Activated CD4-positive, CD25-positive, alpha-beta regulatory T cell (primary cell): ENCODE measurements around the gene ACSL6.

ENCODE experiments used
- DNase-seq, 4 experiments: peaks; one replicate each; lab custom pipeline; 2025; lab: John Stamatoyannopoulos, UW

ACSL6 gene

DNA sequence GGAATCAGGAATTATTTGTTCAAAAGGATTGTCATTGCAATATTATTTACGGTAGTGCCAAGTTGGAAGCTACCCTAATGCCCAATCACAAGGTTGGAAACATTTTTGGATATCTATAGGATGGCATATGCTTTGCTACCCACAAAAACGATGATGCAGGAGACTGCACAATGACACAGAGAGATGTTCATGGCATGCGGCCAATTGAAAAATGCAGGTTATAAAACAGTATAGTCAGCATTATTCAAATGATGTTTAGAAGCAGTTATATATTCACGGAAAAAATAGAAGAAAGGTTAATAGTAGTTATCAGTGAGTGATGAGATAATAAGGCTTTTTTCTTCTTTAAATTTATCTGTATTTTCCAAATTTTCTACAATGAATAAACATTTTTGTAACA lies 5.9 kb upstream of the ACSL6 start:
- no peak for DNase-seq

DNA sequence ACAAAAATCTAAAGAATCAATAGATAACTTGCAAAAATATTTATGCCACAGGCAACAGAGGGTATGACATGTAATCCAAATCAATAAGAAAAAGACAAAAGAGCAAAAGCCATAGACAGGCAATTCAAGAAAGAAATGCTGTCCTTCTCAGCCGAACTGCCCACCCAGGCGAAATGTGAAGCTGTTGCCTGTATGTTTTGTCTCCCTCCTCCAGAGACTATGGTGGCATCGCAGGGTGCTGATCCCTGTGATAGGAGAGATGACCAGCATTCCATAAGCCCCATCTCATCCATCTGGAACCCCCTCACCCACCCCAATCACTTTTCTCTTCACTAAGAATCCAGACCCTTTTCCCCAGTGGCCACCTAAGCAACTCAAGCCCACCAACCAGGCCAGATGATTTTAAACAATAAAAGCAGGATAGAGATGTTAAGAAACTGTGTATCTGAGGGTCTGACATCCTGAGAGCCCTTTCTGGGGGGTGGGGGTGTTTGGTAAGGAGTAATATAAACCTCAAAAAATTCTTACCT lies 5.3 kb upstream of the ACSL6 start:
- no peak for DNase-seq

DNA sequence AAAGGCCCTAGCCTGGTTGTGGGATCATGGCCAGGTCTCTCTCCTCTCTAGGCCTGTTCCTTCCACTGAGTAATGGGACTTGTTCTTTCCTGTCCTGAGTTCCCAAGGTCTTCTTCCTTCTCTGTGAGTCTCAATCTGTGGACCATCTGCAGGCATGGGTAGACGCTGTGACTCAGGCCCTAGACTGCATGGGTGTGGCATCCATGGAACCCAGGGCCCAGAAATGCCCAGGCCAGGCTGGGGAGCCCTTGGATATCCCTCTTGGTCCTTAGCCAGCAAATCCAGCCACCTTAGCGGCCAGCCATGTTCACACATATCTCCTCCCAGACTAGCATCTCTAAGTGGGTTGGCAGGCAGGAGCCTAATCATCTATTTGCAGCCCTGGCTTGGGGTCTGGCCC lies 2.3 kb upstream of the ACSL6 start:
- no peak for DNase-seq

DNA sequence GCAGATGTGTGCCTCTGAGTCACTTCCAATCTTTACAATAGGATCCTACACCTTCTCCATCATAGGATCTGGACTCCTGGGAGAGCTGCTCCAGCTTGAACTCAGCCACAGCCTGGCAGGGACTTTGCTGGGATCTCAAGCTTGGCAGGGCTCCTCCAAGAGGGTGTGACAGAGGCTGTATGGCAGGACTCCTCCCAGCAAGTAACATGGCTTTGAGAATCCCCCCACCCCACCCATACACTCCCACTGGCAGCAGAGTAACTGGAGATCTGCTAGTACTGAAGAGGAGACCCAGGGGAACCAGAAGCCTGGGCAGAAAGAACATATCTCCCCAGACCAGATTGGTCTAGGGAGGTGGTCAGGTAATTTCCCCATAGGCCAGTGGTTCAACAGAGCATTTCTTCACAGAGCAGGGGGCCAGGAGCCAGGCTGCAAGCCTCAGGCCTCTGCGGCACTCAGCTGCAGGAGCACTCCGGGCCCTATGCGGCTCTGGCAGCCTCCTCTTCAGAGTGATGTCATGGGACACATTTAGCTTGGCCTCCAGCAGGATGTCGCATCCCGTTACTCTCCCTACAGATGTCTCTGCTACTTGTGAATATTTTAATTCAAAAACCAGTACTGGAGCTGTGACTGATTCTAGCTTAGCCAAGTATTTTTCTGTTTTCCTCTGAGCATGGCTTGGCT lies 1.7 kb upstream of the ACSL6 start:
- no peak for DNase-seq

DNA sequence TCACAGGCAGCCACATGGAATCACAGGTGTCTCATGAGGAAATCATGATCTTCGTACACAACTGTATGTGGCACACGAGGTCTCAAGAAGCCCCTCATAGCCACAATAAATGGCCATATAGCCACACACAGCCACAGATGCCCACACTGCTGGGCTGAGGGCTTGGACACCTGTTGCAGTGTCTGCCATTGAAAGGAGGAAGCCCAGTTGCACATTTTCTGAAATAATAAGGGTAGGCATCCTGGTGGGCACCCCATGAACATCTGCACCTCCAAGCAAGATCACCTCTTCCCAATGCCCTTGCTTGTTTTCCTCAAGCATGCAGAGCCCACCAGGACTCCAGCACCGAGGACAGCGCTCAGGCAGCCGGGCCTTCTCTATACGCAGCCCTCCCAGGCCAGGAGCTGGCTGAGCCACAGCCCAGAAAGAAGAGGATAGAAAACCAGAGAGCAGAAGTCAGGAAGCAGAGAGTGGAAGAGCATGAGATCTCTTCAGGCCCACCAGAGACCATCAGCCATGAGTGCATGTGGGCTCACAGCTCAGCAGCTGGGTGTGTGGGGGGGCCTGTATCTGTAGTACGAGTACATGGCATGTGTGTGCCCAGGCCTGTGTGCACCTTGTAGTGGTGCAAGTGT lies 1.0 kb upstream of the ACSL6 start:
- DNase-seq = no peak

DNA sequence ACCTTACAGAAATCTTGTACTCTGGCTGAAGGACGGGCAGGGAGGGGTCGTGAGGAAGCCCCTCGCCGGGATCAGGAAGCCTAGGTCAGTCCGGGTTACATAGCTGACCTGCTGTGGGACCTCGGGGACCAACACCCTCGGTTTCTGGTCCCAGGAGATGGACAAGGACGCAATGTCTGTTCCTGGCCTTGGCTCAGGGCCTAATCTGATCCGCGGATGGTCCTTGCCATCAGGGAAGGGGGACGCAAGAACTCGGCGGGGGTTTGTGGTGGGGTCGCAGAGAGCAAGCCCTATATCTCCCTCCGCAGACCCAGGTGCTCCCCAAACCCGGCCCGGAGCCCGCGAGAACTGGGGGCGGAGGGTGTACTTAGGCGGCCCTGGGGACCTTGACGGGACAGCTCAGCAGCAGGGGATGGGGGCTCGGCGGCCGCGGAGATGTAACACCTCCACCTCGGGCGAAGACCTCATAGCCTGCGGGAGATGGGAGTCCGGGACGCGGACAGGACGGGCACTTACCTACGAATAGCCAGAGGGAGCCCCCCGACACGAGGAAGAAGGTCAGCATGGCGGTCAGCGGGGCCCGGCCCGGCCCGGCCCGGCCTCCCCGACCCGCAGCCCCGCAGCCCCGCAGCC lies 353 bp downstream of the ACSL6 start:
- DNase-seq = no peak

DNA sequence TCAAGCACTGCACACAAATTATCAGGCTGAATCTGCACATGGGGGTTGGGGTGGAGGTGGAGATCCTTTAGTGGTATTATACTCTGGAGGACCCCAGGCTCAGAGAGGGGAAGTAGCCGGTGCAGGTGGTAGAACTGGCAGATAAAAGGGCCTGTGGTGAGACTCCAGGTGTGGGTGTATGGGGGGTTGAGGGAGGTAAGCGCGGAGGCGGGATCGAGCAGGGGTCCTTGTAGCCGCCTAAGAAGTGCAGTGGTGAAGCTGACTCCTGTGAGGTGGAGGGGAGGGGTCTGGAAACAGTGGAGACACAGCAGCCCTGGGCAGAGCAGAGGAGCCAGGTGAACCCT lies 841 bp downstream of the ACSL6 start:
- no peak for DNase-seq

DNA sequence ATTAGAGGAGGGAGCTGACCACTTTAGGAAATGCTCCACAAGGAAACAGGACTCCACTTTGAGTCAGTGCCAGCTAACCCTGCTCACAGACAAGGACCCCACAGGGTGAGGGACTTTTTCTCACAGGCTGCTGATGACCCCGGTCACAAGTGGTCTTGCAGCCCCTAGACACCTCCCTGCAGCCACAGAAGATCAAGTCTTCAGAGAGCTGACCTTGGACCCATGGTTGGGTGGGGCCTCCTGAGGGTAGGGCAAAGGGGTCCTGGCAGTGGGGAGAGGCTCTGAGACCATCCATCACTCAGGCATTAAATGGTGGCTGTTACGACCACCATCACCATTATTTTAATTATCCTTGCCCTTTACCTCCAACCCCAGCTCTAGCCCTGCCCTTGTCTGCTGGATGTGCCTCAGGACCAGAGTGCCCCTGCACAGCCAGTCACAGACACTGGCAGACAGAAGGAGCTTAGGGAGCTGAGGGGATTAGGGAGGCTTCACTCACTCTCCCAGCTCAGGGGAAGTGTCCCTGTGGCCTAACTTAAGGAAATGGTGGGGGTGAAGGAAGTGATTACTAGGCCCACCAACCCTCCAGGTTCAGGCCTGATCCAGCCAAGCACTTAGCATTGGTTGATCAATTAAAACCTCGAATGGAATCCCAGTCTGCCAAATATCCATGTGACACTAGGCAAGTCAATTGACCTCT lies 1.6 kb downstream of the ACSL6 start:
- no peak for DNase-seq

DNA sequence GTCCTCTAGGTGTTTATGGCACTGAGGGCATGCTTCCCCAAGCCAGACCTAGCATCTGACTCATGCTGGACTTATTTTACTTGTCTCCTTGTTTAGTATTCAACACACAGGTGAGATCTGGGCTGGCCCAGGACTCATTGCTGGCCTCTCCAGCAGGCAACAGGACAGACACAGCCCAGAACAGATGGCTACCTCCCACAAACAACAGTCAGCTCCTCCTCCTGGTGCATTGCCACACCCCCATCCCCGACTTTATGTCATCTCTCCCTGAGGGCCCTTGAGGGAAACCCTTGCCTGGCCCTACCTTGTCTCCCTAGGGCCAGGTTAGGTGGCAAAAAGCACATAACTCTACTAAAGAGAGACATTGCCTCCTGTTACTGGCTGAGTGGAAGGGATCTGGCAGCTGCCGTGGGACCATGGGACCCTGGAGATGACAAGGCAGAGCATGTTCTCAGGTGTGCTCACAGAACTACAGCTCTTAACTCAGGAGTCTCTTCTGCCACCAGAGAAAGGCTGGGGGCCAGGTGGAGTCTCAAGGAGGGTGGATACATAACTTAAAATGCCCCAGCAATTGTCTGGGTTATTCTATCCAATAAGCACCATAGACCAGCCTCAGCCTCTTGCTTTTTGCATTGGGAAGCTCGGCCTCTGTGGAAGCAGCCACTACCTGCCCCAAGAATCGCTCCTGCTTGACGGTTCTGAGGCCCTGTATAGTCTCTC lies 2.3 kb downstream of the ACSL6 start:
- no peak for DNase-seq

DNA sequence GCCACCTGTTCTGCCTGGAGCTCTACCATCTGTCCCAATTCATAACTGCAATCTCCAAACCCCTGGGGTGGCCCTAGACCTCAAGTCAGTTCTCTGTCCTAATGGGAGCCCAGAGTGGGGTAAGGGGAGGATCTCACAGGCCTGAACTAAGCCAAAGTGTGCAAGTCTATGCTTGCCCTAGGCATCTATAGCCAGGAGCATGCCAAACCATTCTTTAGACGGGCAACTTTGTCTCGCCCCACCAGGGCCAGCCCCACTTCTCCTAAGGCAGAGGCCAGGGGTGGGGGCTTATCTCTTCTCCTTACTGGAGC lies 3.3 kb downstream of the ACSL6 start:
- DNase-seq = no peak

DNA sequence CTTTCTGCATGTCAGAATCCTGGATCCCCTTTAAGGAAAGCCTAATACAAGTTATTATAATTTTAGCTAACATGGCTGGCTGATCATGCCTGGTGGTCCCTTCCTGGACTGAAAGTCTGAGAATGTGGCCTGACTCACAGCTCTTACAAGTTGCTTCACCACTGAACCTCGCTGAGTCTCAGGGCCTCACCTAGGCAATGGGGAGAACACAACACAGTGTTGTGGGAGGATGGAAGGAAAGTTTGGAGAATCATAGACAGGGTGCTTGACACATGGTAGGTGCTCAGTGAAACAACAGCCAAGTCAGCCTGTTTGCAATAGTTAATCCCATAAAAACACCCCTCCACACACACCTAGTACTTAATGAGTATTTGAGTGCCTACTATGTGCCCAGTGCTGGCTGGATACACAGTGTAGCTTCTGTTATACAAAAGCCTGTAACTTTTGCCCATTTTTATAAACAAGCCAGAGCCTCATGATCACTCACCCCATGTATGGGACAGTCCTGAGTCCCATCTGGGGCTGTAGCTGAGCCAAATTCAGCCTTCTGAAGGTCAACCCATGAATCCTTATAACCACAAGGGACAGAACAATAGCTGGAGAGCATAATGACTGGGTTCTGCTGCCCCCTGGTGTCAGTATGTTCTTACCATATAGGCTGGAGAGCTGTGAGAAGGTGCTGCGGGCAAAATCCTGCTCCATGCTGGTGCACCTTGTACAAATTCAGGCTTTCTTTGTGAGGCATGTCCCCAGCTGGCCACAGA lies 3.9 kb downstream of the ACSL6 start:
- peak; percentile 37 to 50 (median 48) for DNase-seq

DNA sequence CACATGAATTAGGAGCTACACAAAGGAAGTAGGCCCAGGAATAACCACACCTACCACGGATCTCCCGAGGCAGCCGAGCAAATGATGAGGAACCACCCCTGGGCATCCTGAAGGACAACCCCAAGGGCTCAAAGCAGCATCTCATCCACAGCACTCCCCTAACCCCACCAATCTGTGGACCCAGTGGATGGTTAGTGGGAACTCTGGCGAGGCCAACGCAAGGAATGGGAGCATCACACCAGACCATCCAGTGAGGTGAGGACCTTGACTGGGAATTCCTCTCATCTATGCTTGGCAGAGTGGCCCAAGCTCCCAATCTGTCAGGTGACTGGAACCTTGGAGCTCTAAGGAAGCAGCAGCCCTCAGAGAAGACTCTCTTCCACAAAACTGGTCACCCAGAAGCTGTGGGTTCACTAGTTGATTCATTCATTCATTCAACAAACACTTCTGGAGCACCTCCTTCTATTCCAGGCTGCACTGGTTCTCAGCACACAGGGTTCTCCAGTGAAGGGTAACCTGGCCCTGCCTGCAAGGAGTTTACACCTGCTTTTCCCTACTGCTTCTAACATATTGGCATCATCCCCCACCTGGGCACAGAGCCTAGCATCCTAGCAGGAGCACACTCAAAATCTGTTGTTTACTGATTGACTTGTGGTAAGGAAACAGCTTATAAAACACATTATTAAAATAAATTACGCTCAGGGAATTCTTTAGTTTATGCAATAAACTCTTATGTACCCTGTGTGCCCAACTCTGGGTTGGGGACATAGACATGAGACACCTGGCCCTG lies 4.9 kb downstream of the ACSL6 start:
- DNase-seq = no peak

DNA sequence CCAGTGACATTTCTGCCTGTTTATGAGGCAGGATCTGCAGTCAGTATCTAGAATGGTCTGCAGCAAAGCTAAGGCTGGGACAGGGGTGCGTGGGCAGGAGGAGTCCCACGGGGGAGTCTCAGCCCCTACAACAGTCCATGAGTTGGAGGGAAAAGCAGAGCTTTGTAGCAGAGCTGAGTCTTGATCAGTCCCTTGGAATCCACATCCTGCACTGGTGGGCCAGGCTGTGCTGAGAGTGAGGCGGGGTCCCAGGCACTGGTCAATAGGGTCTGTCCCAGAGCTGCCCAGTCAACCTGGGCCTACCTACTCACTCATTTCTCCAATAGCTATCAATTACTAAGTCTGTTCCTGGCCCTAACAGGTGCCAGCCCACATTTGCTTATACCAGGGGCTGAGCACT lies 5.9 kb downstream of the ACSL6 start:
- no peak for DNase-seq

DNA sequence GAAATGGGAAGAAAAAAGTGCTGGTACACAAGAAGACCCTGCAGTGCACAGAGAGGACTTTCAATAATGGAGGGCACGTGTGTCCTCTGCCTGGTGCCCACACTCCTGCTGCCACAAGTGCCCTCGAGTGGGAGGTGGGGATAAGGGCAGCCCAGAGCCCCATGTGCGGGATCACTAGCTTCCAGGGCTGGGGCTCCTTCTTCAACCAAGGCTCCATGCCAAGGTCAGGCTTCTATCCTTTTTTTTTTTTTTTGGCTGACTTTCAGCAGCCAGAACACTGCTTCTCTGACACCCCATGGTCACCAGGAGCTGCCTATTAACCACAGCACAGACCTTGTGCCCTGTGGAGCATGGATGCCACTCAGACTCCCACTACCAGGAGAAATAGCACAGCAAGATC lies 7.5 kb downstream of the ACSL6 start:
- no peak for DNase-seq

DNA sequence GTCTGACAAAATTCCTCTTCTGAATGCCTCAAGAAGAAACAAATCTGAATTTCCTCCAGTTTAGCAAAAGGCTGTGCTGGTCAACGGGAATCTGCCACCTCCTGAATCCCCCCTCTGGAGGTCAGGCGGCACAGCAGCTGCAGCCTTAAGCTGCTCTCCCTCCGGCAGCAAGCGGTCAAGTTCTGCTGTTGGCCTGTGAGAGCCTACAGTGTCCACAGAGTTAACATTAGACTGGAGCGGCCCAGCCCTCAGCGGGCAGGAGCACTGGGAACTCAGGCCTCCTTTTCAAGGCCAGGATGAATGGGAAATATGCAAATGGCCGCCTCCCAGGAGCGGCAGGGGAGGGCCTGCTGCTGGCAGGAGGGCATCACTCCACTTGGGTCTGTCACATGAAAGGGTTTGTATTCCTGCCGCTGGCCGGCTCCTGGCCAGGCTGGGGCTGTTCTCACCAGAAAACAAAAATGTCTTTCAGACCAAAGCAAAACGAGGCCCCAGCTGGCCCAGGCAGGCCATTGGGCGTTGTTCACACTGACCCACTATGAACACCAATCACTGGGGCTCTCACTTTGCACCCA lies 8.2 kb downstream of the ACSL6 start:
- DNase-seq = no peak

DNA sequence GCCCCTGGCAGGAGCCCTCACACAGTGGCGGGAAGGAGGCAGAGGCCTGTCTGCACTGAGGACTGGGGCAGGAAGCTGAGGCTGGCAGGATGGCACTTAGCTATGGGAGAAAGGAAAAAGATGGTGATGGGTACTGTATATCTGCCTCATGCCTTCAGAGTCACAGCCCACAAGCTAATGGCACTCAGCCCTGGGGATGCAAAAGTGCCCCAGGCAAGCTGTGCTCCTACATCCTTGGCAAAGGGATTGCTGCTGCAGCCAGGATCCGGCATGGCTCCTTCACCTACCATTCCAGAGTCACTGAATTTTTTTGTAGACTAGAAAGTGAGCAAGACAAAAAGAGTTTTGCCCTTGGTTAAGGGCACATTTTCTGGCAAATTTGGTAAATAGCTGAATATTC lies 8.7 kb downstream of the ACSL6 start:
- DNase-seq = no peak

DNA sequence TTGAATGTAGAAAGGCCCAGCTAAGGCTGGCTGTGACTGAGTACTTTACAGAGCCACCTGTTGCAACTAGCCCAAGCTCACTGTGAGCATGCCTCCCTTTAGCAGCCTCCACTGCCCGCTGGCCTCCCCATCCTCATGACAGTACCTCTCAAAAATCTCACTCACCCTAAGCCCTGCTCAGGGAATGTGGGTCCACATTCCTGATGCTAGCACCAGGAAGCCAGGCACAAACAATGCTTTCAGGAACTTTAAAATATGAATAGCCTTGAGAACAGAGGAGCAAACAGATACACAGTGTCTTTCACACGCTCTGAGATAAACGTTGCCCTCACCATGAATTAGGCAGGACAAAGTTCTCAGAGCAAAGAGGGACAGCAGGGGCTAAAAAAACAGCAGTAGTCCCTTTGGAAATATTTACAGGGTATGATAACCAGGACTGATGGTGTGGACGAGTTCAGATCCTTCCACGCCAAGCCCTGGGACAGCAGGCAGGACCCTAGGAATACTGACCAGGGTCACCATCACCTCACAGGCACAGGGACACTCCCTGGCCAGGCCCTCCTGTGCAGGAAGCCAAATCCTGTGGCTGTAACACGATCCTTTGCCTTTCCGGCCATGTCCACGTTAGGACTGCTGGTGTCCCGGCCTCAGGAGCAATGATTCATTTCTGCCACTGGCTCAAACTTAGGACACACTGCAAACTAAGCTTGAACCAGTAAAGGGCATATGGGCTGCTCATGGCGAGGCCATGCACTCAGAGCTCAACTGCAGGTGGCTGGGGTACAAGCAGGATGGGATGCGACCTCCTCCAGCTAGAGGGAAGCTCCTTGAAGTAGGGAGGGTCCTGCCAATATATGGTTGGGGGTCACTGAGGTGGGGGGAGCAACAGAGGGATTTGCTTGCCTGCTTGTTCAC lies 9.6 kb downstream of the ACSL6 start:
- DNase-seq = no peak

DNA sequence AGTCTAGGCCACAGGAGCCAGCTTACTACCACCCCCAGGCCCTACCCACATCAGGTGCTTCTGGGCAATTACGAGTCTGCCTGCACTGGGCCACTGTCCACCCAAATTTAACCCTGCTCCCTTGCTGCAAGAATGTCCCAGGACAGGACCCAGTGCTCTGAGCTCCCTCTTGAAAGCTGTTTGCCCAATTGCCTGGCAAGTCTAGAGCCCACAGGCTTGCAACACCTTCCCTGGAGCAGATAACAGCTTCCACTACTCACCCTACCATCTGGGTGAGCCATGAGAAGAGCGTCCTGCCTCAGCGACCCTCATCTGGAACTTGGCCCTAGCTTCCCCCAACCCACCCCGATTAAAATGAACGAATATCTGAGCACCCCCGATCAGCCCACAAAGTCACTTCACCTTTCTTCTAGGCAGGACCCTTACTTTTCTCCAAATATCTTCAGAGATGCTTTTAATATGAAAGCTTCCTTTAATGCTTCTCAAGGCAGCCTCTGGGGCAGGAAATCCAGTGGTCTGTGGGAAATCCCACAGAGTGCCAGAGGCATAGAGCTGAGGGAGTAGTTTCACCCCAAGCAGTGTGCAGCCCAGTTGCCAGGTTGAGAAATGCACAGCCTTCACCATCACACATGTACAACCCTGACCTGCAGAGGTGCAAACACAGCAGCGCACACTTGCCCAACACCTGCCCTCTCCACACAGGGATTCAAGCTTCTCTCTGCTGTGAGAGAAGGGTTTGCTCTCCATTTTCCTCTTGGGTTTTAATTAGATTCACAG lies 10.6 kb downstream of the ACSL6 start:
- DNase-seq = no peak

DNA sequence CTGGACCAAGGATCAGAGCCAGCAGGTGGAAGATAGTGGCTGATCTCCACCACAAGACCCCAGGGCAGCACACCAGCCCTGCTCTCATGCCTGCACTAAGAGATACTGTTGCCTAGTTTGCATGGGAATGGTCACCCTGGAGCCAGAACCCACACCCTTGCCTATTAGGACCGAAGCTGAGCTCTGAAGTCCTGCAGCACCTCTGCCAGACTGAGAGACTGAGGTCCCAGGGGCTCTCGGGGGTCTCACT lies 11.3 kb downstream of the ACSL6 start:
- DNase-seq = no peak
